SK-N-SH treated with all-trans-retinoic acid at 6 μM for 48 hours (cell line): ENCODE results near the gene MIOX.

Experiments used
- ARNTL ChIP-seq: fragments of 450-650 bp; formaldehyde crosslinking; IDR thresholded peaks from 2 replicates; pipeline ENCODE4 v1.5.0; 2020; ENCODE audit warnings: low read depth, mild to moderate bottlenecking, moderate library complexity, borderline replicate concordance
- BACH2 ChIP-seq: fragments of 250-450 bp; sonication (Bioruptor Pico); IDR thresholded peaks from 2 replicates; pipeline ENCODE4 v1.9.0; 2021; ENCODE audit warnings: mild to moderate bottlenecking, borderline replicate concordance
- CREB5 ChIP-seq: fragments of 250-450 bp; sonication (Bioruptor Pico); IDR thresholded peaks from 2 replicates; pipeline ENCODE4 v1.5.1; 2020; ENCODE audit warnings: low read depth, mild to moderate bottlenecking, moderate library complexity
- POU6F1 ChIP-seq: fragments of 250-450 bp; sonication (Bioruptor Pico); IDR thresholded peaks from 2 replicates; pipeline ENCODE4 v1.8.0; 2021; ENCODE audit warnings: low read depth, mild to moderate bottlenecking, moderate library complexity, borderline replicate concordance
- SNAI2 ChIP-seq: fragments of 250-450 bp; sonication (Bioruptor Pico); IDR thresholded peaks from 2 replicates; pipeline ENCODE4 v1.5.0; 2020; ENCODE audit warnings: mild to moderate bottlenecking, moderate library complexity
- TCF4 ChIP-seq: fragments of 250-450 bp; sonication (Bioruptor Pico); IDR thresholded peaks from 2 replicates; pipeline ENCODE4 v1.8.0; 2021; ENCODE audit warnings: mild to moderate bottlenecking, moderate library complexity, borderline replicate concordance
- TOX ChIP-seq: fragments of 250-450 bp; sonication (Bioruptor Pico); IDR thresholded peaks from 2 replicates; pipeline ENCODE4 v1.8.0; 2021; ENCODE audit warnings: mild to moderate bottlenecking, moderate library complexity, borderline replicate concordance
- TSHZ2 ChIP-seq: fragments of 250-450 bp; sonication (Bioruptor Pico); IDR thresholded peaks from 2 replicates; pipeline ENCODE4 v1.5.0; 2020; ENCODE audit warnings: mild to moderate bottlenecking, moderate library complexity
- ZFP3 ChIP-seq: fragments of 250-450 bp; sonication (Bioruptor Pico); IDR thresholded peaks from 2 replicates; pipeline ENCODE4 v1.5.0; 2020; ENCODE audit warnings: mild to moderate bottlenecking, moderate library complexity
- ZFP30 ChIP-seq: fragments of 450-650 bp; formaldehyde crosslinking; IDR thresholded peaks from 2 replicates; pipeline ENCODE4 v1.5.0; 2022; ENCODE audit warnings: mild to moderate bottlenecking, moderate library complexity

GRCh38 chr22:50528682-50529415, 42.2 kb downstream of the MIOX start:
- TF ChIP-seq CREB5 (CRISPR knock-in tag) (no peak), ZFP3 (CRISPR knock-in tag) (no peak), TSHZ2 (CRISPR knock-in tag) (no peak), BACH2 (CRISPR knock-in tag) (no peak), SNAI2 (CRISPR knock-in tag) (no peak), TOX (no peak), TCF4 (CRISPR knock-in tag) (no peak), POU6F1 (CRISPR knock-in tag) (no peak), ARNTL (CRISPR knock-in tag) (no peak), ZFP30 (CRISPR knock-in tag) (no peak)
